GM12878 (cell line): Measurements from ENCODE around the gene TLDC2. TPM values are rescaled to one million over a fixed set of nuclear protein-coding genes. Genes with fewer than 3 reads are reported as not detected.

Source experiments
- ATAC-seq: fragments of 200-7000 bp; cut with Tn5 transposase; 3 replicates; pipeline ENCODE4 v1.9.1; 2020; ENCODE audit warnings: mild to moderate bottlenecking, moderate library complexity
- BruUV-seq: library from RNA; stranded (reverse); fragments of 400-500 nt; replicated peaks from 2 replicates; lab custom pipeline; 2021; lab: Mats Ljungman, UMichigan
- CTCF ChIA-PET: fragments of 300-600 bp; sonication (Branson Sonifier 250); formaldehyde crosslinking; extraction: SDS; loops from one replicate; lab custom pipeline; 2021; ENCODE audit warnings: inconsistent platforms; lab: Yijun Ruan, JAX
- POLR2A ChIA-PET: fragments of 350-600 bp; formaldehyde crosslinking; extraction: SDS; loops from one replicate; lab custom pipeline; 2021; ENCODE audit warnings: inconsistent platforms; lab: Charles Lee
- RAD21 ChIA-PET: fragments of 300-600 bp; sonication (Branson Sonifier 250); formaldehyde crosslinking; loops from one replicate; lab custom pipeline; 2023; ENCODE audit warnings: antibody characterized with exemption; ENCODE audit not compliant: unreplicated experiment; lab: Charles Lee
- SMC1A ChIA-PET: fragments of 300-600 bp; sonication (Branson Sonifier 250); formaldehyde crosslinking; loops from one replicate; lab custom pipeline; 2023; ENCODE audit not compliant: unreplicated experiment, uncharacterized antibody; lab: Charles Lee
- DNase-seq: peaks from one replicate; pipeline ENCODE4 v3.0.0-alpha.2; 2011; ENCODE audit warnings: low read depth, low spot score
- FAIRE-seq: peaks from 3 replicates; lab custom pipeline; 2011; peaks lifted over from hg19 to GRCh38; lab: Jason Lieb, UNC
- H2AFZ ChIP-seq: 2 replicates; pipeline ENCODE4 v1.6.0; 2011; ENCODE audit warnings: low read depth, low read length, control low read depth; ENCODE audit not compliant: control insufficient read depth
- H3K27ac ChIP-seq: 2 replicates; pipeline ENCODE4 v1.5.1; 2011; ENCODE audit warnings: control low read depth; ENCODE audit not compliant: control insufficient read depth, insufficient read depth
- H3K27me3 ChIP-seq, 2 experiments: replicated peaks in 1 of 2; 2 replicates each; pipeline versions ENCODE4 v1.6.0 to v1.6.1; 2011; ENCODE audit warnings: low read length in 1 of 2; ENCODE audit not compliant: control insufficient read depth in 2 of 2, insufficient read depth in 2 of 2
- H3K36me3 ChIP-seq, 2 experiments: 2 replicates each; pipeline ENCODE4 v1.5.1; 2011; ENCODE audit warnings: low read length in 1 of 2; ENCODE audit not compliant: control insufficient read depth in 2 of 2, insufficient read depth in 2 of 2
- H3K4me1 ChIP-seq: 2 replicates; pipeline ENCODE4 v1.6.1; 2011; ENCODE audit warnings: mild to moderate bottlenecking, low read length, moderate library complexity, mixed read lengths; ENCODE audit not compliant: control insufficient read depth, insufficient read depth
- H3K4me2 ChIP-seq: 2 replicates; pipeline ENCODE4 v1.6.0; 2011; ENCODE audit warnings: control low read depth; ENCODE audit not compliant: control insufficient read depth, insufficient read depth
- H3K4me3 ChIP-seq: fragments of 200-600 bp; sonication (generic); 2 replicates; pipeline ENCODE4 v1.5.1; 2016
- H3K79me2 ChIP-seq: 2 replicates; pipeline ENCODE4 v1.6.0; 2011; ENCODE audit warnings: low read length; ENCODE audit not compliant: control insufficient read depth, insufficient read depth
- H3K9ac ChIP-seq: 2 replicates; pipeline ENCODE4 v1.8.0; 2011; ENCODE audit warnings: low read length, control low read depth, mixed read lengths; ENCODE audit not compliant: control insufficient read depth, insufficient read depth
- H3K9me3 ChIP-seq: replicated peaks from 3 replicates; pipeline ENCODE4 v1.5.1; 2011; ENCODE audit warnings: mild to moderate bottlenecking, low read length; ENCODE audit not compliant: control insufficient read depth, insufficient read depth
- H4K20me1 ChIP-seq: 2 replicates; pipeline ENCODE4 v1.6.0; 2011; ENCODE audit not compliant: control insufficient read depth, insufficient read depth
- CBFB ChIP-seq: IDR thresholded peaks from 2 replicates; pipeline ENCODE4 v1.6.1; 2016; ENCODE audit warnings: antibody characterized with exemption, low read depth
- EP300 ChIP-seq, 2 experiments: fragments of 150-350 bp in 1 of 2; IDR thresholded peaks; 2 replicates each; pipeline ENCODE4 v1.6.1; 2011 to 2012; ENCODE audit warnings: low read depth in 2 of 2, low read length in 2 of 2, borderline replicate concordance in 1 of 2, improper control_type of control experiment in 1 of 2, inconsistent platforms in 1 of 2; ENCODE audit not compliant: control insufficient read depth in 1 of 2
- FOXM1 ChIP-seq: IDR thresholded peaks from 2 replicates; pipeline ENCODE4 v1.6.1; 2012; ENCODE audit warnings: low read depth, mild to moderate bottlenecking, inconsistent platforms, low read length, moderate library complexity
- HCFC1 ChIP-seq: fragments of 150-350 bp; IDR thresholded peaks from 2 replicates; pipeline ENCODE4 v1.6.1; 2014; ENCODE audit warnings: low read length
- IKZF2 ChIP-seq, 2 experiments: fragments of 450-650 bp; IDR thresholded peaks; 2 replicates each; pipeline ENCODE4 v1.6.1; 2017; ENCODE audit warnings: mild to moderate bottlenecking in 2 of 2, moderate library complexity in 2 of 2
- MAX ChIP-seq: IDR thresholded peaks from 2 replicates; pipeline ENCODE4 v1.6.1; 2012; ENCODE audit warnings: low read depth, low read length, improper control_type of control experiment
- NFIC ChIP-seq: IDR thresholded peaks from 2 replicates; pipeline ENCODE4 v1.6.1; 2012; ENCODE audit warnings: low read depth, mild to moderate bottlenecking, inconsistent platforms, low read length, moderate library complexity
- NR2F1 ChIP-seq: fragments of 450-650 bp; conservative IDR thresholded peaks from 2 replicates; pipeline ENCODE4 v1.6.1; 2017; ENCODE audit warnings: mild to moderate bottlenecking
- PRDM15 ChIP-seq: fragments of 450-650 bp; formaldehyde crosslinking; IDR thresholded peaks from 2 replicates; pipeline ENCODE4 v1.4.0; 2020; ENCODE audit warnings: mild to moderate bottlenecking, moderate library complexity
- REST ChIP-seq: IDR thresholded peaks from 2 replicates; pipeline ENCODE4 v1.6.1; 2012; ENCODE audit warnings: mild to moderate bottlenecking, low read depth, low read length
- ZBTB40 ChIP-seq: fragments of 450-650 bp; IDR thresholded peaks from 2 replicates; pipeline ENCODE4 v1.6.1; 2016; ENCODE audit warnings: mild to moderate bottlenecking, moderate library complexity, borderline replicate concordance
- ZNF217 ChIP-seq: fragments of 450-650 bp; IDR thresholded peaks from 2 replicates; pipeline ENCODE4 v1.6.1; 2017; ENCODE audit warnings: antibody characterized with exemption, mild to moderate bottlenecking
- ZNF24 ChIP-seq: fragments of 450-650 bp; IDR thresholded peaks from 2 replicates; pipeline ENCODE4 v1.6.1; 2017; ENCODE audit warnings: antibody characterized with exemption, mild to moderate bottlenecking
- ZSCAN29 ChIP-seq: fragments of 450-650 bp; IDR thresholded peaks from 2 replicates; pipeline ENCODE4 v1.6.1; 2017; ENCODE audit warnings: mild to moderate bottlenecking, moderate library complexity
- WGBS: methylation state at CpG from one replicate; pipeline ENCODE4 v1.1.6; 2016; ENCODE audit warnings: low lambda C conversion rate; ENCODE audit not compliant: insufficient replicate concordance, insufficient coverage; ENCODE audit errors: missing lambda C conversion rate; 5-methylcytosine and 5-hydroxymethylcytosine counted together
- in situ Hi-C: fragments of 300-500 bp; cut with MboI; formaldehyde crosslinking; loops from 9 replicates; pipeline ENCODE4 v1.14.3; 2018; ENCODE audit warnings: mixed read lengths
- intact Hi-C: fragments of 100-400 bp; cut with micrococcal nuclease; formaldehyde crosslinking; loops from one replicate; pipeline ENCODE4 v1.14.2; 2022; ENCODE audit not compliant: unreplicated experiment
- polyA plus RNA-seq, 11 experiments: library from polyadenylated mRNA; depleted of rRNA in 4 of 11; unstranded in 6 of 11; stranded (reverse) in 5 of 11; fragments of >200 nt; fragmentation: Nextera tagmentation in 4 of 11; fragmentation: Illumina TruSeq in 1 of 11; extraction: Ambion mirVana in 4 of 11; extraction: Trizol in 1 of 11; gene quantifications; 1 replicate in 1 of 11; 2 replicates in 10 of 11; pipeline versions ENCODE4 v1.2.1 to v1.2.3, GENCODE V29; 2011 to 2016; ENCODE audit warnings: inconsistent platforms in 2 of 11, missing spikeins in 2 of 11, low read depth in 1 of 11
- total RNA-seq, 4 experiments: library from RNA; depleted of rRNA in 3 of 4; stranded (reverse); fragments of >200 nt in 3 of 4; fragmentation: Illumina TruSeq in 1 of 4; extraction: Trizol in 1 of 4; gene quantifications; 2 replicates each; pipeline versions ENCODE4 v1.2.1 to v1.2.3, GENCODE V29; 2013 to 2021

TLDC2 gene
- total and polyA plus RNA-seq, 10 of the 15 experiments (the other 5 are each of a cell fraction or from before 2014, with no cell fraction given), result 0.05 to 0.41 (median 0.21) TPM

GRCh38 chr20:36929290-36929689, 53.4 kb downstream of the TLDC2 start:
- no peaks in the 10 kb centered on the region for H4K20me1 ChIP-seq
- no peaks in the 10 kb centered on the region for H3K9me3 ChIP-seq
- intact Hi-C loops, result no loop called here
- H2AFZ ChIP-seq, result no peak overlapping the region
- SMC1A ChIA-PET, result no interaction called here
- BruUV-seq, result no TSS peak
- no peak for ATAC-seq
- CTCF ChIA-PET, result interaction anchor here (1.7 kb wide), 1 partner anchor 10 kb away, joined by 8 read pairs; no protein-coding TSS in a partner anchor
- RAD21 ChIA-PET, result no interaction called here
- no peaks in the 10 kb centered on the region for H3K4me1 ChIP-seq
- no peak overlapping the region for H3K9ac ChIP-seq
- no peak for FAIRE-seq
- no peaks in the 10 kb centered on the region for H3K27me3 ChIP-seq
- WGBS, result 100% methylated on average over 6 of the region's 6 CpGs
- DNase-seq, result no peak
- in situ Hi-C loops, result no loop called here
- POLR2A ChIA-PET, result no interaction called here
- no peak overlapping the region for H3K27ac ChIP-seq
- H3K4me2 ChIP-seq, result no peak overlapping the region
- peaks cover 4 to 25% of the 10 kb centered on the region in 2 experiments; a peak in 3 of 4 replicates for H3K36me3 ChIP-seq
- no peak overlapping the region for H3K4me3 ChIP-seq
- no peaks in the 10 kb centered on the region for H3K79me2 ChIP-seq
- TF ChIP-seq PRDM15 (CRISPR knock-in tag) (no peak), ZNF217 (no peak), NR2F1 (no peak), EP300 (IDR thresholded peaks at IDR 0.05; ENCODE audit: borderline replicate concordance in 1 of 2, control insufficient read depth in 1 of 2, low read depth in 2 of 2, low read length in 2 of 2) (no peak), FOXM1 (no peak), NFIC (no peak), CBFB (no peak), HCFC1 (no peak), ZBTB40 (no peak), ZNF24 (no peak), REST (no peak), IKZF2 (IDR thresholded peaks at IDR 0.05) (no peak), MAX (no peak), ZSCAN29 (no peak)
